Measurements from ENCODE around the gene PRDX1. TPM values are rescaled to one million over a fixed set of nuclear protein-coding genes. Genes with fewer than 3 reads are reported as not detected.

The PRDX1 gene
- total RNA-seq, 1 experiment from 2014 or later, result 637 TPM

DNA sequence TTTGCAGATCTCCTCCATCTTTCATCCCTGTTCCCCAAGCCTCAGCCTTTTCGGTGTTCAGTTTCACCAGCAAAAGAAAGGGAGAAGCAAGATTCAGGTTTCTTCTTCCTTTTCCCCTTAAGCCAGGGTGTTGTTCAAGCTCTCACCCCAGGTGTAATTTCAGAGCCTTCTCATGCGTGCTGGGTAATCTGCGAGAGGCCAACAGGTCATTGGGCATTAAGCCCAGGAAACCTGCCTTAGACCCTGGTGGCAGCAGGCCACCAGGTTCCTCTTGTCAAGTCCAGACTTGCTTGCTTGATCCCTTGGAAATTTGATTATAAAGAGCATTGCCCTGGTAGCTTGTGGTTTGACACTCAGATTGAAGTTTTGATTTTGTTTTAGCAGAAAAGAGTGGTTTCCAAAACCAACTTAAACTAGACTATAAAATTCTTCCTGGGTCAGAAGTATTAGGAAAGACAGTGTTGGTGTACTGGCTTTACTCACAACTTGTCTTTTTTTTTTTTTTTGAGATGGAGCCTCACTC lies 35.8 kb upstream of the PRDX1 start:
- no TSS peak for BruUV-seq (replicated peaks)

DNA sequence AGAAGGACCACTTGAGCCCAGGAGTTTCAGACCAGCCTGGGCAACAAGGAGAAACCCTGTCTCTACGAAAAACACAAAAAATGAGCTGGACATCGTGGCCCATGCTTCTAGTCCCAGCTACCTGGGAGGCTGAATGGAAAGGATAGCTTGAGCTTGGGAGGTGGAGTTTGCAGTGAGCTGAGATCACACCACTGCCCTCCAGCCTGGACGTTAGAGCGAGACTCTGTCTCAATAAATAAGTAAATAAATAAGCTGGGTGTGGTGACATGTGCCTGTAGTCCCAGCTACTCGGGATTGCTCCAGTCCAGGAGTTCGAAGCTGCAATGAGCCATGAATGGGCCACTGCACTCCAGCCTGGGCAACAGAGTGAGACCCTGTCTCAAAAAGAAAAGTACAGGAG lies 32.5 kb upstream of the PRDX1 start:
- peaks cover 6% of the 10 kb centered on the region for H3K4me1 Mint-ChIP-seq (ENCODE audit: low read depth, unreplicated experiment)
- H3K36me3 ChIP-seq (ENCODE audit: control insufficient read depth, insufficient read depth, low read length), result 0 out of 2 replicates have a peak, but pooled peaks cover 2% of the 10 kb centered on the region
- intact Hi-C loops (cut with micrococcal nuclease; ENCODE audit: unreplicated experiment), result no loop called here
- no peaks in the 10 kb centered on the region for H3K4me1 ChIP-seq
- POLR2A ChIA-PET, result interaction anchor here (0.7 kb wide), 1 partner anchor 33 kb away, joined by 3 read pairs; the partner anchor contains the start of gene PRDX1
- H3K27ac Mint-ChIP-seq (ENCODE audit: unreplicated experiment), result no peak overlapping the region
- no peaks in the 10 kb centered on the region for H3K27me3 ChIP-seq (replicated peaks; ENCODE audit: control insufficient read depth, insufficient read depth, low read length)
- H3K9me3 Mint-ChIP-seq (ENCODE audit: unreplicated experiment), result no peaks in the 10 kb centered on the region
- peaks cover 50% of the 10 kb centered on the region for H3K36me3 Mint-ChIP-seq (ENCODE audit: insufficient read depth, unreplicated experiment)
- BruUV-seq (replicated peaks), result no TSS peak
- TF ChIP-seq, protein P1, sequence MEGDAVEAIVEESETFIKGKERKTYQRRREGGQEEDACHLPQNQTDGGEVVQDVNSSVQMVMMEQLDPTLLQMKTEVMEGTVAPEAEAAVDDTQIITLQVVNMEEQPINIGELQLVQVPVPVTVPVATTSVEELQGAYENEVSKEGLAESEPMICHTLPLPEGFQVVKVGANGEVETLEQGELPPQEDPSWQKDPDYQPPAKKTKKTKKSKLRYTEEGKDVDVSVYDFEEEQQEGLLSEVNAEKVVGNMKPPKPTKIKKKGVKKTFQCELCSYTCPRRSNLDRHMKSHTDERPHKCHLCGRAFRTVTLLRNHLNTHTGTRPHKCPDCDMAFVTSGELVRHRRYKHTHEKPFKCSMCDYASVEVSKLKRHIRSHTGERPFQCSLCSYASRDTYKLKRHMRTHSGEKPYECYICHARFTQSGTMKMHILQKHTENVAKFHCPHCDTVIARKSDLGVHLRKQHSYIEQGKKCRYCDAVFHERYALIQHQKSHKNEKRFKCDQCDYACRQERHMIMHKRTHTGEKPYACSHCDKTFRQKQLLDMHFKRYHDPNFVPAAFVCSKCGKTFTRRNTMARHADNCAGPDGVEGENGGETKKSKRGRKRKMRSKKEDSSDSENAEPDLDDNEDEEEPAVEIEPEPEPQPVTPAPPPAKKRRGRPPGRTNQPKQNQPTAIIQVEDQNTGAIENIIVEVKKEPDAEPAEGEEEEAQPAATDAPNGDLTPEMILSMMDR (IDR thresholded peaks at IDR 0.05; ENCODE audit: insufficient read depth in 1 of 2, low read depth in 1 of 2, low read length in 1 of 2, severe bottlenecking in 1 of 2, unreplicated experiment in 1 of 2), result no peak
- no peak overlapping the region for H3K4me3 ChIP-seq (ENCODE audit: low read depth, low read length)
- CTCF ChIA-PET, result no interaction called here
- DNase-seq, result no peak
- no peaks in the 10 kb centered on the region for H3K9me3 ChIP-seq
- H3K27me3 Mint-ChIP-seq (ENCODE audit: insufficient read depth, unreplicated experiment), result no peaks in the 10 kb centered on the region
- H3K4me3 Mint-ChIP-seq (ENCODE audit: unreplicated experiment), result no peak overlapping the region

More for the DNA sequence above, 35.8 kb upstream of the PRDX1 start:
- ChIA-PET CTCF (interaction anchor here (0.7 kb wide), 1 partner anchor 42 kb away, joined by 6 read pairs; no protein-coding TSS in a partner anchor), POLR2A (no interaction called here)
- H3K4me1 ChIP-seq, result no peaks in the 10 kb centered on the region
- no peaks in the 10 kb centered on the region for H3K27me3 Mint-ChIP-seq (ENCODE audit: insufficient read depth, unreplicated experiment)
- H3K27ac Mint-ChIP-seq (ENCODE audit: unreplicated experiment), result no peak overlapping the region
- H3K9me3 ChIP-seq, result no peaks in the 10 kb centered on the region
- peaks cover 2% of the 10 kb centered on the region; the same call in 1 of the 2 replicates for H3K36me3 ChIP-seq (ENCODE audit: control insufficient read depth, insufficient read depth, low read length)
- H3K4me3 Mint-ChIP-seq (ENCODE audit: unreplicated experiment), result no peak overlapping the region
- intact Hi-C loops (cut with micrococcal nuclease; ENCODE audit: unreplicated experiment), result no loop called here
- H3K4me1 Mint-ChIP-seq (ENCODE audit: low read depth, unreplicated experiment), result peaks cover 3% of the 10 kb centered on the region
- H3K27me3 ChIP-seq (replicated peaks; ENCODE audit: control insufficient read depth, insufficient read depth, low read length), result no peaks in the 10 kb centered on the region
- no peak for DNase-seq
- TF ChIP-seq, protein P1 (IDR thresholded peaks at IDR 0.05; ENCODE audit: insufficient read depth in 1 of 2, low read depth in 1 of 2, low read length in 1 of 2, severe bottlenecking in 1 of 2, unreplicated experiment in 1 of 2), result no peak
- no peaks in the 10 kb centered on the region for H3K9me3 Mint-ChIP-seq (ENCODE audit: unreplicated experiment)
- no peak overlapping the region for H3K4me3 ChIP-seq (ENCODE audit: low read depth, low read length)
- H3K36me3 Mint-ChIP-seq (ENCODE audit: insufficient read depth, unreplicated experiment), result peaks cover 55% of the 10 kb centered on the region

DNA sequence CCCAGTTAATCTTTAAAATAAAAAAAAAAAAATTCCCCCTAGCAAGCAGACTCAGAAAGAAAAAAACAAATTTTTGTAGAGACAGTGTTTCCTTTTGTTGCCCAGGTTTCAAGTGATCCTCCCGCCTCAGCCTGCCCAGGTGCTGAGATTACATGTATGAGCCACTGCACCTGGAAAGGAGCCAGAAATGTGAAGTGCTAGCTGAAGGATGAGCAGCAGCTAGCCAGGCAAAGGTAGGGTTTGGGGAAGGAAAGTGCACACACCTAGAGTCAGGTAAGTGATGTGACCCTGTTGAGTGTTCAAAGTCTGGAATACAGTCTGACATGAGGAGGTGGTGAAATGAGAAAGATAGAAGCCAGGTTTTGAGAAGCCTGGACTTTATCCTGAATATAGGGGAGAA lies 30.6 kb upstream of the PRDX1 start:
- POLR2A ChIA-PET, result interaction anchor here (2.4 kb wide), 1 partner anchor 31 kb away, joined by 40 read pairs; the partner anchor contains the start of gene PRDX1
- Histone ChIP-seq H3K36me3 (ENCODE audit: control insufficient read depth, insufficient read depth, low read length) (0 out of 2 replicates have a peak, but pooled peaks cover 2% of the 10 kb centered on the region), H3K27me3 (replicated peaks; ENCODE audit: control insufficient read depth, insufficient read depth, low read length) (no peaks in the 10 kb centered on the region), H3K4me1 (no peaks in the 10 kb centered on the region), H3K4me3 (ENCODE audit: low read depth, low read length) (no peak overlapping the region; the same call in 1 of the 2 replicates), H3K9me3 (no peaks in the 10 kb centered on the region)
- H3K9me3 Mint-ChIP-seq (ENCODE audit: unreplicated experiment), result no peaks in the 10 kb centered on the region
- no peak for DNase-seq
- intact Hi-C loops (cut with micrococcal nuclease; ENCODE audit: unreplicated experiment), result no loop called here
- no peaks in the 10 kb centered on the region for H3K27me3 Mint-ChIP-seq (ENCODE audit: insufficient read depth, unreplicated experiment)
- CTCF ChIA-PET, result no interaction called here
- BruUV-seq (replicated peaks), result no TSS peak
- peaks cover 6% of the 10 kb centered on the region for H3K4me1 Mint-ChIP-seq (ENCODE audit: low read depth, unreplicated experiment)
- no peak overlapping the region for H3K27ac Mint-ChIP-seq (ENCODE audit: unreplicated experiment)
- H3K36me3 Mint-ChIP-seq (ENCODE audit: insufficient read depth, unreplicated experiment), result peaks cover 48% of the 10 kb centered on the region
- H3K4me3 Mint-ChIP-seq (ENCODE audit: unreplicated experiment), result peak overlapping the region; percentile 95
- TF ChIP-seq, protein P1 (IDR thresholded peaks at IDR 0.05; ENCODE audit: insufficient read depth in 1 of 2, low read depth in 1 of 2, low read length in 1 of 2, severe bottlenecking in 1 of 2, unreplicated experiment in 1 of 2), result no peak
